Measurements from ENCODE around the gene CCL5. TPM values are rescaled to one million over a fixed set of nuclear protein-coding genes. Genes with fewer than 3 reads are reported as not detected.
"Not testable (repeated sequence)": the region's sequence is repeated elsewhere in the genome, so short reads cannot be mapped to it uniquely, and the experiment has no call there.

Gene CCL5
- total RNA-seq, 1 donor from 2014 or later = 0.39 TPM

GRCh38 chr17:35898283-35899070 lies 18.3 kb upstream of the CCL5 start:
- peak in 1 of 2 donors; percentile 31 for DNase-seq (ENCODE audit: low read depth in 2 of 2)

- not testable (repeated sequence) for DNase-seq (ENCODE audit: low read depth in 2 of 2)
Measured at GRCh38 chr17:35897772-35898171, 17.6 kb upstream of the CCL5 start.

GRCh38 chr17:35895636-35896587 lies 15.8 kb upstream of the CCL5 start:
- DNase-seq (ENCODE audit: low read depth in 2 of 2) = no peak

GRCh38 chr17:35894206-35894605 lies 14.0 kb upstream of the CCL5 start:
- DNase-seq (ENCODE audit: low read depth in 2 of 2) = no peak

- DNase-seq (ENCODE audit: low read depth in 2 of 2) = no peak
Measured at GRCh38 chr17:35893751-35894150, 13.6 kb upstream of the CCL5 start.

GRCh38 chr17:35892091-35893035 lies 12.2 kb upstream of the CCL5 start:
- peak in 1 of 2 donors; percentile 30 for DNase-seq (ENCODE audit: low read depth in 2 of 2)

- no peak for DNase-seq (ENCODE audit: low read depth in 2 of 2)
Measured at GRCh38 chr17:35891269-35891668, 11.1 kb upstream of the CCL5 start.

- DNase-seq (ENCODE audit: low read depth in 2 of 2) = no peak
Measured at GRCh38 chr17:35890774-35891155, 10.6 kb upstream of the CCL5 start.

GRCh38 chr17:35889818-35890773 lies 9.9 kb upstream of the CCL5 start:
- peak; percentile 70 to 81 for DNase-seq (ENCODE audit: low read depth in 2 of 2)

GRCh38 chr17:35889241-35889640 lies 9.1 kb upstream of the CCL5 start:
- no peak for DNase-seq (ENCODE audit: low read depth in 2 of 2)

- DNase-seq (ENCODE audit: low read depth in 2 of 2) = no peak
Measured at GRCh38 chr17:35878361-35878760, 1.8 kb downstream of the CCL5 start.

- DNase-seq (ENCODE audit: low read depth in 2 of 2) = no peak
Measured at GRCh38 chr17:35877345-35878029, 2.7 kb downstream of the CCL5 start.

- no peak for DNase-seq (ENCODE audit: low read depth in 2 of 2)
Measured at GRCh38 chr17:35876534-35876933, 3.6 kb downstream of the CCL5 start.

GRCh38 chr17:35875800-35876139 lies 4.4 kb downstream of the CCL5 start:
- peak in 1 of 2 donors; percentile 13 for DNase-seq (ENCODE audit: low read depth in 2 of 2)

- DNase-seq (ENCODE audit: low read depth in 2 of 2) = peak in 1 of 2 donors; percentile 51
Measured at GRCh38 chr17:35875072-35875799, 4.9 kb downstream of the CCL5 start.

- DNase-seq (ENCODE audit: low read depth in 2 of 2) = no peak
Measured at GRCh38 chr17:35872196-35872980, 7.8 kb downstream of the CCL5 start.

GRCh38 chr17:35870906-35871819 lies 9.0 kb downstream of the CCL5 start:
- DNase-seq (ENCODE audit: low read depth in 2 of 2) = peak in 1 of 2 donors; percentile 22
